IMR-90 (cell line): Measurements from ENCODE around the gene MYH6. TPM values are rescaled to one million over a fixed set of nuclear protein-coding genes. Genes with fewer than 3 reads are reported as not detected.

ENCODE experiments used
- ATAC-seq: fragments of 200-7000 bp; cut with Tn5 transposase; 2 replicates; pipeline ENCODE4 v1.9.1; 2020; ENCODE audit warnings: low read depth, mild to moderate bottlenecking, moderate library complexity
- BruUV-seq: library from RNA; stranded (reverse); fragments of 400-500 nt; replicated peaks from 2 replicates; lab custom pipeline; 2021; lab: Mats Ljungman, UMichigan
- CTCF ChIA-PET: fragments of 300-600 bp; formaldehyde crosslinking; extraction: SDS; loops from one replicate; lab custom pipeline; 2021; ENCODE audit warnings: antibody characterized with exemption; lab: Yijun Ruan, JAX
- POLR2A ChIA-PET: fragments of 300-600 bp; sonication (Branson Sonifier 250); formaldehyde crosslinking; loops from one replicate; lab custom pipeline; 2022; ENCODE audit warnings: antibody characterized with exemption; ENCODE audit not compliant: unreplicated experiment; lab: Charles Lee
- DNase-seq: peaks from one replicate; pipeline ENCODE4 v3.0.0; 2013
- H2AFZ ChIP-seq: replicated peaks from 2 replicates; pipeline ENCODE3; 2013; ENCODE audit warnings: low read length, mild to moderate bottlenecking; ENCODE audit not compliant: poor library complexity
- H2AK5ac ChIP-seq: 2 replicates; pipeline ENCODE4 v1.6.1; 2013; ENCODE audit warnings: low read depth, low read length, inconsistent platforms
- H2AK9ac ChIP-seq: replicated peaks from 2 replicates; pipeline ENCODE3; 2013; ENCODE audit warnings: mild to moderate bottlenecking, low read depth, low read length, moderate library complexity; ENCODE audit not compliant: poor library complexity
- H2BK120ac ChIP-seq: 2 replicates; pipeline ENCODE4 v1.6.1; 2013; ENCODE audit warnings: low read depth, low read length, inconsistent platforms
- H2BK15ac ChIP-seq: 3 replicates; pipeline ENCODE4 v1.6.1; 2013; ENCODE audit warnings: low read depth, low read length, inconsistent platforms
- H2BK20ac ChIP-seq: 2 replicates; pipeline ENCODE4 v1.6.1; 2013; ENCODE audit warnings: low read depth, mild to moderate bottlenecking, inconsistent platforms, low read length, moderate library complexity
- H2BK5ac ChIP-seq: 2 replicates; pipeline ENCODE4 v1.6.1; 2013; ENCODE audit warnings: mild to moderate bottlenecking, low read depth, low read length, inconsistent platforms; ENCODE audit not compliant: poor library complexity, severe bottlenecking
- H3K14ac ChIP-seq: replicated peaks from 2 replicates; pipeline ENCODE4 v1.6.1; 2013; ENCODE audit warnings: low read depth, low read length, inconsistent platforms
- H3K18ac ChIP-seq: 2 replicates; pipeline ENCODE4 v1.6.1; 2013; ENCODE audit warnings: low read depth, low read length, control low read depth
- H3K23ac ChIP-seq: 2 replicates; pipeline ENCODE4 v1.6.1; 2013; ENCODE audit warnings: low read depth, low read length, inconsistent platforms
- H3K27ac ChIP-seq: 2 replicates; pipeline ENCODE4 v1.5.1; 2013; ENCODE audit warnings: mild to moderate bottlenecking, control low read depth, low read length; ENCODE audit not compliant: insufficient read depth
- H3K27me3 ChIP-seq: 2 replicates; pipeline ENCODE4 v1.6.1; 2013; ENCODE audit warnings: low read length; ENCODE audit not compliant: control insufficient read depth, insufficient read depth
- H3K36me3 ChIP-seq: 2 replicates; pipeline ENCODE4 v1.6.1; 2013; ENCODE audit warnings: low read length, mixed read lengths; ENCODE audit not compliant: control insufficient read depth, insufficient read depth
- H3K4ac ChIP-seq: 2 replicates; pipeline ENCODE4 v1.6.1; 2013; ENCODE audit warnings: low read depth, low read length, inconsistent platforms
- H3K4me1 ChIP-seq: 2 replicates; pipeline ENCODE4 v1.6.1; 2013; ENCODE audit warnings: low read length, mixed read lengths; ENCODE audit not compliant: control insufficient read depth, insufficient read depth
- H3K4me2 ChIP-seq: 2 replicates; pipeline ENCODE4 v1.6.1; 2013; ENCODE audit warnings: low read depth, mild to moderate bottlenecking, control low read depth, low read length, moderate library complexity
- H3K4me3 ChIP-seq: 2 replicates; pipeline ENCODE4 v1.5.1; 2013; ENCODE audit warnings: low read depth, mild to moderate bottlenecking, control low read depth, low read length, moderate library complexity; ENCODE audit not compliant: insufficient read depth
- H3K56ac ChIP-seq: 2 replicates; pipeline ENCODE4 v1.6.1; 2013; ENCODE audit warnings: low read length, inconsistent platforms; ENCODE audit not compliant: insufficient read depth; ENCODE audit errors: extremely low read depth
- H3K79me1 ChIP-seq, 2 experiments: 2 replicates each; pipeline ENCODE4 v1.6.1; 2013; ENCODE audit warnings: low read length in 2 of 2, inconsistent platforms in 1 of 2, low read depth in 1 of 2
- H3K9ac ChIP-seq: 2 replicates; pipeline ENCODE4 v1.6.1; 2013; ENCODE audit warnings: low read depth, low read length, control low read depth
- H3K9me1 ChIP-seq: 2 replicates; pipeline ENCODE4 v1.6.1; 2013; ENCODE audit warnings: low read length, inconsistent platforms; ENCODE audit not compliant: insufficient read depth
- H3K9me3 ChIP-seq: 2 replicates; pipeline ENCODE4 v1.6.1; 2013; ENCODE audit warnings: low read length; ENCODE audit not compliant: control insufficient read depth, insufficient read depth
- H4K20me1 ChIP-seq: 2 replicates; pipeline ENCODE4 v1.6.1; 2013; ENCODE audit warnings: low read length, inconsistent platforms; ENCODE audit not compliant: insufficient read depth
- H4K5ac ChIP-seq: 2 replicates; pipeline ENCODE4 v1.6.1; 2013; ENCODE audit warnings: mild to moderate bottlenecking, low read depth, low read length, control low read depth
- H4K8ac ChIP-seq, 2 experiments: 2 replicates each; pipeline ENCODE4 v1.6.1; 2013; ENCODE audit warnings: low read depth in 2 of 2, low read length in 2 of 2, control low read depth in 1 of 2, inconsistent platforms in 1 of 2
- H4K91ac ChIP-seq: 2 replicates; pipeline ENCODE4 v1.6.1; 2013; ENCODE audit warnings: low read depth, low read length, inconsistent platforms; ENCODE audit not compliant: insufficient read depth
- BHLHE40 ChIP-seq: fragments of 150-350 bp; IDR thresholded peaks from 2 replicates; pipeline ENCODE4 v1.6.1; 2016; ENCODE audit warnings: mild to moderate bottlenecking, low read depth, low read length
- ELK1 ChIP-seq: fragments of 150-350 bp; IDR thresholded peaks from 2 replicates; pipeline ENCODE4 v1.6.1; 2016; ENCODE audit warnings: low read depth, mild to moderate bottlenecking, low read length, moderate library complexity, borderline replicate concordance
- FOS ChIP-seq: fragments of 150-350 bp; IDR thresholded peaks from 2 replicates; pipeline ENCODE4 v1.6.1; 2016; ENCODE audit warnings: low read depth, low read length
- POLR2A ChIP-seq: IDR thresholded peaks from 2 replicates; pipeline ENCODE4 v1.6.1; 2012; ENCODE audit warnings: mild to moderate bottlenecking, low read depth, low read length
- RCOR1 ChIP-seq: IDR thresholded peaks from 2 replicates; pipeline ENCODE4 v1.6.1; 2012; ENCODE audit warnings: mild to moderate bottlenecking, low read length, improper control_type of control experiment; ENCODE audit not compliant: insufficient replicate concordance
- WGBS, 2 experiments: methylation state at CpG; one replicate each; pipeline versions ENCODE4 v1.1.5 to v1.1.7; 2013; ENCODE audit warnings: missing lambda C conversion rate in 2 of 2; ENCODE audit not compliant: insufficient read length in 1 of 2; ENCODE audit errors: extremely low coverage in 2 of 2; 5-methylcytosine and 5-hydroxymethylcytosine counted together
- dilution Hi-C: fragments of 300-500 bp; cut with HindIII; formaldehyde crosslinking; loops from one replicate; pipeline ENCODE4 v1.14.3; 2018; ENCODE audit warnings: low sequenced_read_pairs; ENCODE audit not compliant: unreplicated experiment
- in situ Hi-C: fragments of 300-500 bp; cut with MboI; formaldehyde crosslinking; loops from 3 replicates; pipeline ENCODE4 v1.14.3; 2019; ENCODE audit warnings: low sequenced_read_pairs, inconsistent platforms, mixed read lengths
- intact Hi-C: fragments of 100-400 bp; cut with micrococcal nuclease; formaldehyde crosslinking; loops from 2 replicates; pipeline ENCODE4 v1.10.0; 2022
- polyA plus RNA-seq, 3 experiments: library from polyadenylated mRNA; depleted of rRNA; stranded (reverse); fragments of >200 nt; gene quantifications; 2 replicates each; pipeline ENCODE4 v1.2.3, GENCODE V29; 2012; ENCODE audit warnings: low replicate concordance in 1 of 3
- total RNA-seq: library from RNA; depleted of rRNA; stranded (reverse); fragments of >200 nt; gene quantifications from 2 replicates; pipeline ENCODE4 v1.2.3, GENCODE V29; 2012

The MYH6 gene
- total and polyA plus RNA-seq, 2 of the 4 experiments (the other 2 are of a cell fraction), result not detected

GRCh38 chr14:23398348-23398747 lies 9.7 kb downstream of the MYH6 start:
- Histone ChIP-seq H3K4ac (no peak overlapping the region), H2AK9ac (no peak overlapping the region), H4K5ac (no peak overlapping the region), H3K4me2 (no peak overlapping the region), H3K14ac (no peak overlapping the region), H3K27me3 (peaks cover 23% of the 10 kb centered on the region), H2BK5ac (no peak overlapping the region), H2AFZ (no peak overlapping the region), H2AK5ac (no peak overlapping the region), H3K36me3 (no peaks in the 10 kb centered on the region), H3K18ac (no peak overlapping the region), H3K23ac (no peak overlapping the region), H2BK120ac (no peak overlapping the region), H2BK15ac (no peak overlapping the region), H3K4me1 (no peaks in the 10 kb centered on the region), H4K20me1 (no peaks in the 10 kb centered on the region), H3K27ac (no peak overlapping the region), H3K56ac (no peak overlapping the region), H3K9me3 (no peaks in the 10 kb centered on the region), H4K91ac (no peak overlapping the region), H3K9ac (no peak overlapping the region), H4K8ac (no peak overlapping the region), H3K9me1 (peaks cover 2% of the 10 kb centered on the region; the same call in 1 of the 2 replicates), H3K79me1 (no peaks in the 10 kb centered on the region), H2BK20ac (no peak overlapping the region), H3K4me3 (no peak overlapping the region)
- in situ Hi-C loops, result no loop called here
- ATAC-seq, result no peak
- CTCF ChIA-PET, result no interaction called here
- dilution Hi-C loops, result no loop called here
- 100% methylated on average over 2 of the region's 4 CpGs; no CpG with 5 or more reads in 1 of the 2 experiments for WGBS, 2 experiments
- DNase-seq, result no peak
- POLR2A ChIA-PET, result no interaction called here
- TF ChIP-seq FOS (no peak), RCOR1 (no peak), POLR2A (no peak), ELK1 (no peak), BHLHE40 (no peak)
- no TSS peak for BruUV-seq
- intact Hi-C loops, result no loop called here
